ENCODE measurements around the gene ABCC1.
"Not testable (repeated sequence)": the region's sequence is repeated elsewhere in the genome, so short reads cannot be mapped to it uniquely, and the experiment has no call there.

ABCC1 gene

GRCh38 chr16:16101585-16101984 lies 152.2 kb downstream of the ABCC1 start:
- H3K9me2 ChIP-seq (replicated peaks; ENCODE audit: control insufficient read depth, low read length) = no peaks in the 10 kb centered on the region
- H3K9me3 ChIP-seq (ENCODE audit: control insufficient read depth, insufficient read depth, low read length) = no peaks in the 10 kb centered on the region
- no peaks in the 10 kb centered on the region for H3K27me3 ChIP-seq (ENCODE audit: control insufficient read depth, low read length)
- 0 out of 2 replicates have a peak overlapping the region, but pooled peaks have one; percentile 8 for H3K27ac ChIP-seq (ENCODE audit: low read depth, low read length)
- TF ChIP-seq EZH2phosphoT487 (IDR thresholded peaks at IDR 0.05; ENCODE audit: borderline replicate concordance, low read length) (no peak), CTCF (IDR thresholded peaks at IDR 0.05; ENCODE audit: low read depth, low read length, poor library complexity, severe bottlenecking) (no peak)
- peaks cover 100% of the 10 kb centered on the region for H3K4me1 ChIP-seq (ENCODE audit: control insufficient read depth, low read length)
- no peaks in the 10 kb centered on the region for H4K20me1 ChIP-seq (ENCODE audit: control insufficient read depth, insufficient read depth, low read depth, low read length)
- H3K79me2 ChIP-seq (ENCODE audit: control insufficient read depth, low read length) = peaks cover 6% of the 10 kb centered on the region; the same call in 1 of the 2 replicates
- peaks cover 80% of the 10 kb centered on the region for H3K36me3 ChIP-seq (ENCODE audit: control insufficient read depth, low read length)
- H3K4me3 ChIP-seq (ENCODE audit: low read length) = peak overlapping the region; percentile 8; the same call in 1 of the 2 replicates
- peak overlapping the region; percentile 30; the same call in 1 of the 2 replicates for H3K4me2 ChIP-seq (ENCODE audit: low read length)
- H3F3A ChIP-seq (ENCODE audit: control insufficient read depth, insufficient read depth) = peaks cover 19% of the 10 kb centered on the region

- Histone ChIP-seq H3K27ac (ENCODE audit: low read depth, low read length) (peak overlapping the region; percentile 38), H3K4me1 (ENCODE audit: control insufficient read depth, low read length) (peaks cover 100% of the 10 kb centered on the region), H3K4me2 (ENCODE audit: low read length) (no peak overlapping the region), H4K20me1 (ENCODE audit: control insufficient read depth, insufficient read depth, low read depth, low read length) (no peaks in the 10 kb centered on the region), H3K27me3 (ENCODE audit: control insufficient read depth, low read length) (no peaks in the 10 kb centered on the region), H3K79me2 (ENCODE audit: control insufficient read depth, low read length) (peaks cover 6% of the 10 kb centered on the region; the same call in 1 of the 2 replicates), H3K4me3 (ENCODE audit: low read length) (no peak overlapping the region), H3K36me3 (ENCODE audit: control insufficient read depth, low read length) (peaks cover 77% of the 10 kb centered on the region), H3K9me3 (ENCODE audit: control insufficient read depth, insufficient read depth, low read length) (no peaks in the 10 kb centered on the region), H3F3A (ENCODE audit: control insufficient read depth, insufficient read depth) (peaks cover 23% of the 10 kb centered on the region), H3K9me2 (replicated peaks; ENCODE audit: control insufficient read depth, low read length) (no peaks in the 10 kb centered on the region)
- TF ChIP-seq CTCF (IDR thresholded peaks at IDR 0.05; ENCODE audit: low read depth, low read length, poor library complexity, severe bottlenecking) (no peak), EZH2phosphoT487 (IDR thresholded peaks at IDR 0.05; ENCODE audit: borderline replicate concordance, low read length) (no peak)
These were observed 153.3 kb downstream of the ABCC1 start for GRCh38 chr16:16102738-16103137.

GRCh38 chr16:16104132-16104803 lies 154.9 kb downstream of the ABCC1 start:
- H3K4me2 ChIP-seq (ENCODE audit: low read length) = peak overlapping the region; percentile 76
- H3K9me3 ChIP-seq (ENCODE audit: control insufficient read depth, insufficient read depth, low read length); H3K9me2 ChIP-seq (replicated peaks; ENCODE audit: control insufficient read depth, low read length); H3K27me3 ChIP-seq (ENCODE audit: control insufficient read depth, low read length); H4K20me1 ChIP-seq (ENCODE audit: control insufficient read depth, insufficient read depth, low read depth, low read length); H3K79me2 ChIP-seq (ENCODE audit: control insufficient read depth, low read length): not testable (repeated sequence)
- H3K4me1 ChIP-seq (ENCODE audit: control insufficient read depth, low read length) = peaks cover 96% of the 10 kb centered on the region
- peaks cover 27% of the 10 kb centered on the region for H3F3A ChIP-seq (ENCODE audit: control insufficient read depth, insufficient read depth)
- peak overlapping the region; percentile 59 for H3K4me3 ChIP-seq (ENCODE audit: low read length)
- H3K36me3 ChIP-seq (ENCODE audit: control insufficient read depth, low read length) = peaks cover 71% of the 10 kb centered on the region
- peak overlapping the region; percentile 93 for H3K27ac ChIP-seq (ENCODE audit: low read depth, low read length)

GRCh38 chr16:16104804-16105141 lies 155.4 kb downstream of the ABCC1 start:
- not testable (repeated sequence) for H3K9me2 ChIP-seq (replicated peaks; ENCODE audit: control insufficient read depth, low read length); H3K9me3 ChIP-seq (ENCODE audit: control insufficient read depth, insufficient read depth, low read length); H3K27me3 ChIP-seq (ENCODE audit: control insufficient read depth, low read length); H3K79me2 ChIP-seq (ENCODE audit: control insufficient read depth, low read length); H4K20me1 ChIP-seq (ENCODE audit: control insufficient read depth, insufficient read depth, low read depth, low read length)
- Histone ChIP-seq H3K4me2 (ENCODE audit: low read length) (peak overlapping the region; percentile 76), H3K4me3 (ENCODE audit: low read length) (peak overlapping the region; percentile 59), H3K36me3 (ENCODE audit: control insufficient read depth, low read length) (peaks cover 71% of the 10 kb centered on the region), H3K27ac (ENCODE audit: low read depth, low read length) (peak overlapping the region; percentile 93), H3F3A (ENCODE audit: control insufficient read depth, insufficient read depth) (peaks cover 27% of the 10 kb centered on the region), H3K4me1 (ENCODE audit: control insufficient read depth, low read length) (peaks cover 90% of the 10 kb centered on the region)

All from DOHH2 (cell line).